SIG-M5 treated with dmso at 0.1 percent for 504 hours (cell line): ENCODE data around the gene RAB40C.

Source experiments
- DNase-seq: peaks from one replicate; lab custom pipeline; 2025; ENCODE audit not compliant: unreplicated experiment; lab: John Stamatoyannopoulos, UW

Gene RAB40C

GRCh38 chr16:610513-611381 lies 20.9 kb downstream of the RAB40C start:
- DNase-seq: no peak

- no peak for DNase-seq
Measured at GRCh38 chr16:615122-615521, 25.3 kb downstream of the RAB40C start.

GRCh38 chr16:616733-617586 lies 27.1 kb downstream of the RAB40C start:
- no peak for DNase-seq

GRCh38 chr16:617855-618254 lies 28.0 kb downstream of the RAB40C start:
- no peak for DNase-seq

GRCh38 chr16:619476-620100 lies 29.7 kb downstream of the RAB40C start:
- DNase-seq: no peak

- no peak for DNase-seq
Measured at GRCh38 chr16:620700-621525, 31.0 kb downstream of the RAB40C start.

- DNase-seq: no peak
Measured at GRCh38 chr16:621526-622105, 31.8 kb downstream of the RAB40C start.

- no peak for DNase-seq
Measured at GRCh38 chr16:622920-623280, 33.0 kb downstream of the RAB40C start.

- no peak for DNase-seq
Measured at GRCh38 chr16:624526-625070, 34.7 kb downstream of the RAB40C start.

GRCh38 chr16:625117-625976 lies 35.5 kb downstream of the RAB40C start:
- no peak for DNase-seq

- DNase-seq: no peak
Measured at GRCh38 chr16:625977-626765, 36.3 kb downstream of the RAB40C start.

GRCh38 chr16:626787-627453 lies 37.1 kb downstream of the RAB40C start:
- DNase-seq: no peak

- DNase-seq: no peak
Measured at GRCh38 chr16:627454-628239, 37.8 kb downstream of the RAB40C start.

- no peak for DNase-seq
Measured at GRCh38 chr16:628321-629061, 38.6 kb downstream of the RAB40C start.

- DNase-seq: no peak
Measured at GRCh38 chr16:629185-629832, 39.4 kb downstream of the RAB40C start.

- DNase-seq: no peak
Measured at GRCh38 chr16:629833-630248, 40.0 kb downstream of the RAB40C start.
